Colonic mucosa (tissue), 4 donors: Measurements from ENCODE around the gene BLMH. TPM values are rescaled to one million over a fixed set of nuclear protein-coding genes. Genes with fewer than 3 reads are reported as not detected.
"Not testable (repeated sequence)": the region's sequence is repeated elsewhere in the genome, so short reads cannot be mapped to it uniquely, and the experiment has no call there.

Experiments used
- DNase-seq: peaks from one replicate; pipeline ENCODE4 v3.0.0-alpha.2; 2020
- H3K27ac ChIP-seq: fragments of 200-600 bp; one replicate; pipeline ENCODE4 v1.8.0; 2021
- H3K27me3 ChIP-seq: fragments of 200-600 bp; one replicate; pipeline ENCODE4 v1.8.0; 2021
- H3K36me3 ChIP-seq: fragments of 200-600 bp; one replicate; pipeline ENCODE4 v1.8.0; 2021
- H3K4me1 ChIP-seq: fragments of 200-600 bp; one replicate; pipeline ENCODE4 v1.8.0; 2021; ENCODE audit warnings: mild to moderate bottlenecking
- H3K4me3 ChIP-seq: fragments of 200-600 bp; one replicate; pipeline ENCODE4 v1.8.0; 2021
- H3K9ac ChIP-seq, 2 donors: one replicate each; pipeline ENCODE4 v1.7.0; 2013; ENCODE audit warnings: control low read depth in 2 of 2, low read depth in 2 of 2, low read length in 2 of 2
- H3K9me3 ChIP-seq: fragments of 200-600 bp; one replicate; pipeline ENCODE4 v1.8.0; 2021
- CTCF ChIP-seq: fragments of 200-600 bp; IDR thresholded peaks from one replicate; pipeline ENCODE4 v1.8.0; 2022; ENCODE audit warnings: antibody characterized with exemption, mild to moderate bottlenecking
- intact Hi-C: fragments of 100-400 bp; cut with DNase I; formaldehyde crosslinking; loops from one replicate; pipeline ENCODE4 v1.14.1; 2022
- total RNA-seq, 2 donors: library from RNA; stranded (reverse); fragmentation: NEBNext Ultra II Directional in 1 of 2; extraction: Animal tissue kit (Norgen Biotek cat#: 25700) in 1 of 2; gene quantifications; one replicate each; pipeline ENCODE4 v1.2.1, GENCODE V29; 2021
- donor health status: healthy.
- donor health status: DM: no; HTN: no; CAD: no.
- donor health status: DM: no; HTN: no; CAD: no.

The BLMH gene
- total RNA-seq, 2 donors from 2014 or later = 21.8 to 33.7 TPM

- Histone ChIP-seq H3K27ac (no peak overlapping the region), H3K36me3 (no peaks in the 10 kb centered on the region), H3K9me3 (no peaks in the 10 kb centered on the region), H3K4me3 (no peak overlapping the region), H3K27me3 (no peaks in the 10 kb centered on the region), H3K4me1 (no peaks in the 10 kb centered on the region), H3K9ac (no peak overlapping the region)
- TF ChIP-seq CTCF = no peak
- DNase-seq = no peak
- intact Hi-C loops = no loop called here
These were observed 83.5 kb downstream of the BLMH start for GRCh38 chr17:30208214-30208613.

- no peak overlapping the region for H3K27ac ChIP-seq
- intact Hi-C loops = no loop called here
- no peaks in the 10 kb centered on the region for H3K27me3 ChIP-seq
- H3K9me3 ChIP-seq = no peaks in the 10 kb centered on the region
- no peak overlapping the region for H3K4me3 ChIP-seq
- no peak for TF ChIP-seq CTCF
- H3K36me3 ChIP-seq = no peaks in the 10 kb centered on the region
- no peak overlapping the region for H3K9ac ChIP-seq
- H3K4me1 ChIP-seq = no peaks in the 10 kb centered on the region
- no peak for DNase-seq
These were observed 84.1 kb downstream of the BLMH start for GRCh38 chr17:30207655-30208054.

DNA sequence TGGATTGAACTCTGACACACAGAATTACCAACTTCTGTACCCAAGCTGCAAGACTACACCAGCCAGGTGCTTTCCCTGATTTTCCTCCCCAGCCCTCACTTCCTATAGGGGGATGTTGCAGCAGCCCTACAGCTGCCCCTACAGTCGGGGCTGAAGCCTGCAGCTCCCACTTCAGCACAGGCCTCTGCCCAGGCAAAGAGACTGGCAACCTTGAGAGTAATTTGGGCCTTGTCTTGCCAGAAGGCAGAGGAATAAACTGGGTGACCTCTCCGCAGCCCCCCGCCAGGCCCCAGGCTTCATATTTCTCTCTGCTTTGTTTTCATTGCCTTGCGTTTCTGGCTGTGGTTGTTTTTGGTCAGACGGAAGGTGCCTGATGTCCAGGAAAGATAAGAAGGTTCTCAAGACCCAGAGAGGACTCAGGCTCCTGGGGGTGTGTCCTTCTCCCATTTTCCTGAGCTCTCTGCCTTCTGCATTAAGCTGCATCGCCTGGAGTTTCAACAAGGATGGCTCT is 88.2 kb downstream of the BLMH start:
- intact Hi-C loops = no loop called here
- Histone ChIP-seq H3K4me3 (no peak overlapping the region), H3K9me3 (no peaks in the 10 kb centered on the region), H3K27ac (no peak overlapping the region), H3K4me1 (no peaks in the 10 kb centered on the region), H3K36me3 (no peaks in the 10 kb centered on the region), H3K9ac (no peak overlapping the region), H3K27me3 (no peaks in the 10 kb centered on the region)
- no peak for TF ChIP-seq CTCF
- DNase-seq = no peak

- H3K4me3 ChIP-seq, DNase-seq, H3K4me1 ChIP-seq, H3K9ac ChIP-seq, H3K9me3 ChIP-seq, H3K27ac ChIP-seq, intact Hi-C loops, H3K27me3 ChIP-seq, H3K36me3 ChIP-seq: not testable (repeated sequence)
These were observed 91.1 kb downstream of the BLMH start for GRCh38 chr17:30200656-30201055.

DNA sequence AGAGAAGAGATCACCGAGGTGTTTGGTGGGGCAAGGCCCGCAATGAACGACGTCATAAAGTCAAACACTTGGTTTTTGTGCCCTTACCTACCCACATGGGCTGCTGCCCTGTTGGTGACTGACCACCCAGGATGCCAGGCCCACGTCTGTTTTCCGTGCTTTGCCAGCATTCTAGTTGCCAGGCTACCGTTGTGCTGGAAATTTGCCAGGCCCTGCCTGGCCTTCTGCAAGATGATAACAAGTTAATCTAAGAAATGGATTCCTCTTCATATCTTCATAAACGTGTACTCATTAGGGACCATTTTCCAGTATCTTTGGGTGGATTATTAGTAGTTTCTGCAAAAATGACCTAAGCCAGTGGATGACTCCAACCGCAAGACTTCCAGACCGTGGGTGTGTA is 91.6 kb downstream of the BLMH start:
- Histone ChIP-seq H3K9me3 (no peaks in the 10 kb centered on the region), H3K4me3 (no peak overlapping the region), H3K9ac (no peak overlapping the region), H3K36me3 (no peaks in the 10 kb centered on the region), H3K27me3 (no peaks in the 10 kb centered on the region), H3K27ac (no peak overlapping the region), H3K4me1 (no peaks in the 10 kb centered on the region)
- DNase-seq = no peak
- no peak for TF ChIP-seq CTCF
- intact Hi-C loops = no loop called here

GRCh38 chr17:30199600-30199999 is 92.1 kb downstream of the BLMH start:
- DNase-seq = no peak
- no peaks in the 10 kb centered on the region for H3K27me3 ChIP-seq
- no peaks in the 10 kb centered on the region for H3K4me1 ChIP-seq
- no peak overlapping the region for H3K27ac ChIP-seq
- no peak overlapping the region for H3K4me3 ChIP-seq
- no peaks in the 10 kb centered on the region for H3K36me3 ChIP-seq
- H3K9ac ChIP-seq = no peak overlapping the region
- no peaks in the 10 kb centered on the region for H3K9me3 ChIP-seq
- intact Hi-C loops = no loop called here
- no peak for TF ChIP-seq CTCF

Other genes starting within 250 kb of the BLMH start
- gene NSRP1, start 175.1 kb downstream of the BLMH start, total RNA-seq = 10 to 100 TPM; 20.9 TPM
- gene SLC6A4, start 56.2 kb downstream of the BLMH start, total RNA-seq = under 1 TPM; 0.25 to 0.88 TPM
- gene TMIGD1, start 42.1 kb upstream of the BLMH start, total RNA-seq = 100 to 1,000 TPM in 1 of 2 donors, 10 to 100 TPM in 1; 14.4 to 107 TPM
- 10 to 100 TPM; 56.5 to 89.5 TPM for gene CPD, start 87.0 kb upstream of the BLMH start, total RNA-seq
- 10 to 100 TPM; 48.7 to 53.9 TPM for gene GOSR1, start 185.5 kb upstream of the BLMH start, total RNA-seq